ENCODE data around the gene NMT1. TPM values are rescaled to one million over a fixed set of nuclear protein-coding genes. Genes with fewer than 3 reads are reported as not detected.

Gene NMT1
- total RNA-seq, 4 donors from 2014 or later, result 58.5 to 79.3 (median 65.1) TPM

- no peak for TF ChIP-seq POLR2A (IDR thresholded peaks at IDR 0.05; ENCODE audit: low read depth)
- no peak for TF ChIP-seq POLR2AphosphoS5 (IDR thresholded peaks at IDR 0.05)
- no peak for TF ChIP-seq EP300 (IDR thresholded peaks at IDR 0.05)
- TF ChIP-seq, protein P1, sequence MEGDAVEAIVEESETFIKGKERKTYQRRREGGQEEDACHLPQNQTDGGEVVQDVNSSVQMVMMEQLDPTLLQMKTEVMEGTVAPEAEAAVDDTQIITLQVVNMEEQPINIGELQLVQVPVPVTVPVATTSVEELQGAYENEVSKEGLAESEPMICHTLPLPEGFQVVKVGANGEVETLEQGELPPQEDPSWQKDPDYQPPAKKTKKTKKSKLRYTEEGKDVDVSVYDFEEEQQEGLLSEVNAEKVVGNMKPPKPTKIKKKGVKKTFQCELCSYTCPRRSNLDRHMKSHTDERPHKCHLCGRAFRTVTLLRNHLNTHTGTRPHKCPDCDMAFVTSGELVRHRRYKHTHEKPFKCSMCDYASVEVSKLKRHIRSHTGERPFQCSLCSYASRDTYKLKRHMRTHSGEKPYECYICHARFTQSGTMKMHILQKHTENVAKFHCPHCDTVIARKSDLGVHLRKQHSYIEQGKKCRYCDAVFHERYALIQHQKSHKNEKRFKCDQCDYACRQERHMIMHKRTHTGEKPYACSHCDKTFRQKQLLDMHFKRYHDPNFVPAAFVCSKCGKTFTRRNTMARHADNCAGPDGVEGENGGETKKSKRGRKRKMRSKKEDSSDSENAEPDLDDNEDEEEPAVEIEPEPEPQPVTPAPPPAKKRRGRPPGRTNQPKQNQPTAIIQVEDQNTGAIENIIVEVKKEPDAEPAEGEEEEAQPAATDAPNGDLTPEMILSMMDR (IDR thresholded peaks at IDR 0.05), result no peak
- no peak for DNase-seq (ENCODE audit: extremely low spot score)
- WGBS, result 98% methylated on average over 4 of the region's 4 CpGs
- intact Hi-C loops (cut with DNase I), result no loop called here
- no peak overlapping the region for H3K4me3 ChIP-seq
- peaks cover 0 to 89% (median 83%) of the 10 kb centered on the region in 4 donors for H3K36me3 ChIP-seq
- H3K9me3 ChIP-seq, result no peaks in the 10 kb centered on the region
- H3K27me3 ChIP-seq, result no peaks in the 10 kb centered on the region
- H3K27ac ChIP-seq (replicated peaks in 1 of 4), result no peak overlapping the region
- H3K4me1 ChIP-seq, result peaks cover 2 to 23% (median 17%) of the 10 kb centered on the region in 4 donors
Observed at GRCh38 chr17:45117334-45117733, 56.2 kb downstream of the NMT1 start.

GRCh38 chr17:45117848-45118646, 56.9 kb downstream of the NMT1 start:
- intact Hi-C loops (cut with DNase I), result no loop called here
- TF ChIP-seq, protein P1 (IDR thresholded peaks at IDR 0.05), result no peak
- TF ChIP-seq POLR2A (IDR thresholded peaks at IDR 0.05; ENCODE audit: low read depth), result no peak
- no peak for TF ChIP-seq EP300 (IDR thresholded peaks at IDR 0.05)
- no peak for TF ChIP-seq POLR2AphosphoS5 (IDR thresholded peaks at IDR 0.05)
- no peaks in the 10 kb centered on the region for H3K9me3 ChIP-seq
- no peaks in the 10 kb centered on the region for H3K27me3 ChIP-seq
- peaks cover 0 to 82% (median 76%) of the 10 kb centered on the region in 4 donors for H3K36me3 ChIP-seq
- H3K4me1 ChIP-seq, result peaks cover 0 to 29% (median 19%) of the 10 kb centered on the region in 4 donors
- WGBS, result 92% methylated on average over 17 of the region's 20 CpGs
- H3K27ac ChIP-seq (replicated peaks in 1 of 4), result no peak overlapping the region
- DNase-seq (ENCODE audit: extremely low spot score), result no peak
- H3K4me3 ChIP-seq, result no peak overlapping the region

GRCh38 chr17:45118691-45119090, 57.6 kb downstream of the NMT1 start:
- Histone ChIP-seq H3K27ac (replicated peaks in 1 of 4) (no peak overlapping the region), H3K36me3 (peaks cover 0 to 75% (median 70%) of the 10 kb centered on the region in 4 donors)
- WGBS, result 97% methylated on average over 9 of the region's 23 CpGs

DNA sequence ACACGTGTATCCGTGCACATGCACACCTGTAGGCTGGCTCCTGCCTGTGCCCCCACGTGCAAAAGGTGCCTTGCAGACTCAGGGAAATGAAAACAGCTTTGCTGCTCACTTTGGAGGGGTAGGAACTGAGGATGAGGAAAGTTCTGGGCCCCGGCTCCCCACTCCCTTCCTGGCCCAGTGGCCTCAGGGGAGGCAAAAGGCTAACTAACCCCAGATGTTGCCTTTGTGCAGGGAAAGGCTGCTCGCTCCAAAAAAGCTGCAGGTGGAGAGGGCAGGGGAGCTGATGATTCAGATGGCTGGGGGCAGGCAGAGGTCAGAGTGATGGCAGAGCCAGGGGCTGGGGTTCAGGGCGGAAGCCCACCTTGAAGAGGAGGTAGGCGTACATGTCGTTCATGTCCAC, 58.8 kb downstream of the NMT1 start:
- Histone ChIP-seq H3K27me3 (no peaks in the 10 kb centered on the region), H3K4me1 (peaks cover 18 to 48% (median 38%) of the 10 kb centered on the region in 4 donors), H3K4me3 (no peak overlapping the region), H3K27ac (replicated peaks in 1 of 4) (no peak overlapping the region), H3K36me3 (peaks cover 0 to 63% (median 57%) of the 10 kb centered on the region in 4 donors), H3K9me3 (no peaks in the 10 kb centered on the region)
- TF ChIP-seq POLR2AphosphoS5 (IDR thresholded peaks at IDR 0.05) (no peak), POLR2A (IDR thresholded peaks at IDR 0.05; ENCODE audit: low read depth) (no peak), EP300 (IDR thresholded peaks at IDR 0.05) (no peak)
- TF ChIP-seq, protein P1 (IDR thresholded peaks at IDR 0.05), result no peak
- intact Hi-C loops (cut with DNase I), result no loop called here
- 78% methylated on average over 7 of the region's 8 CpGs for WGBS
- no peak for DNase-seq (ENCODE audit: extremely low spot score)

More at GRCh38 chr17:45118691-45119090, 57.6 kb downstream of the NMT1 start:
- intact Hi-C loops (cut with DNase I), result no loop called here
- DNase-seq (ENCODE audit: extremely low spot score), result no peak
- peaks cover 5 to 35% (median 25%) of the 10 kb centered on the region in 4 donors for H3K4me1 ChIP-seq
- no peak overlapping the region for H3K4me3 ChIP-seq
- TF ChIP-seq POLR2A (IDR thresholded peaks at IDR 0.05; ENCODE audit: low read depth) (no peak), POLR2AphosphoS5 (IDR thresholded peaks at IDR 0.05) (no peak), EP300 (IDR thresholded peaks at IDR 0.05) (no peak)
- TF ChIP-seq, protein P1 (IDR thresholded peaks at IDR 0.05), result no peak
- no peaks in the 10 kb centered on the region for H3K9me3 ChIP-seq
- no peaks in the 10 kb centered on the region for H3K27me3 ChIP-seq

All from esophagus muscularis mucosa (tissue), 4 donors.